HUES48 (cell line): ENCODE results near the gene LITAFD.

Source experiments
- H3K27ac ChIP-seq: one replicate; pipeline ENCODE4 v1.7.0; 2013; ENCODE audit warnings: low read depth, low read length, inconsistent platforms
- H3K27me3 ChIP-seq: 2 replicates; pipeline ENCODE4 v1.6.1; 2013; ENCODE audit warnings: mild to moderate bottlenecking, low read length; ENCODE audit not compliant: control insufficient read depth, insufficient read depth
- H3K36me3 ChIP-seq: 2 replicates; pipeline ENCODE4 v1.6.1; 2013; ENCODE audit warnings: low read length; ENCODE audit not compliant: control insufficient read depth, insufficient read depth
- H3K4me1 ChIP-seq: 2 replicates; pipeline ENCODE4 v1.6.1; 2013; ENCODE audit warnings: mild to moderate bottlenecking, low read length; ENCODE audit not compliant: control insufficient read depth, insufficient read depth
- H3K4me3 ChIP-seq: 2 replicates; pipeline ENCODE4 v1.5.1; 2013; ENCODE audit warnings: mild to moderate bottlenecking, low read depth, low read length
- H3K9ac ChIP-seq: 2 replicates; pipeline ENCODE4 v1.6.1; 2013; ENCODE audit warnings: mild to moderate bottlenecking, low read depth, low read length, moderate library complexity
- H3K9me3 ChIP-seq: 2 replicates; pipeline ENCODE4 v1.6.1; 2013; ENCODE audit warnings: low read length; ENCODE audit not compliant: control insufficient read depth, insufficient read depth

The LITAFD gene

GRCh38 chr16:8926827-8927226 is 44.7 kb downstream of the LITAFD start:
- Histone ChIP-seq H3K27me3 (no peaks in the 10 kb centered on the region), H3K9ac (no peak overlapping the region), H3K4me3 (no peak overlapping the region), H3K9me3 (no peaks in the 10 kb centered on the region), H3K27ac (no peak overlapping the region), H3K4me1 (peaks cover 5% of the 10 kb centered on the region; the same call in 1 of the 2 replicates), H3K36me3 (peaks cover 62% of the 10 kb centered on the region)

- Histone ChIP-seq H3K27ac (no peak overlapping the region), H3K36me3 (peaks cover 45% of the 10 kb centered on the region), H3K4me3 (no peak overlapping the region), H3K9ac (no peak overlapping the region), H3K27me3 (no peaks in the 10 kb centered on the region), H3K9me3 (no peaks in the 10 kb centered on the region), H3K4me1 (peaks cover 5% of the 10 kb centered on the region; the same call in 1 of the 2 replicates)
These were observed 46.4 kb downstream of the LITAFD start for GRCh38 chr16:8928467-8928957.

GRCh38 chr16:8929086-8929748 is 47.1 kb downstream of the LITAFD start:
- H3K27ac ChIP-seq = no peak overlapping the region
- H3K27me3 ChIP-seq = no peaks in the 10 kb centered on the region
- H3K4me3 ChIP-seq = no peak overlapping the region
- H3K9ac ChIP-seq = no peak overlapping the region
- no peaks in the 10 kb centered on the region for H3K9me3 ChIP-seq
- peaks cover 5% of the 10 kb centered on the region; the same call in 1 of the 2 replicates for H3K4me1 ChIP-seq
- H3K36me3 ChIP-seq = peaks cover 43% of the 10 kb centered on the region

- Histone ChIP-seq H3K27ac (no peak overlapping the region), H3K36me3 (peaks cover 28% of the 10 kb centered on the region), H3K27me3 (no peaks in the 10 kb centered on the region), H3K4me1 (peaks cover 22% of the 10 kb centered on the region), H3K4me3 (no peak overlapping the region), H3K9me3 (no peaks in the 10 kb centered on the region), H3K9ac (no peak overlapping the region)
These were observed 49.7 kb downstream of the LITAFD start for GRCh38 chr16:8931859-8932258.

GRCh38 chr16:8934601-8935000 is 52.5 kb downstream of the LITAFD start:
- Histone ChIP-seq H3K27me3 (no peaks in the 10 kb centered on the region), H3K4me3 (no peak overlapping the region), H3K36me3 (peaks cover 8% of the 10 kb centered on the region), H3K9me3 (no peaks in the 10 kb centered on the region), H3K27ac (no peak overlapping the region), H3K4me1 (peaks cover 22% of the 10 kb centered on the region), H3K9ac (no peak overlapping the region)
